Trophoblast cell (in vitro differentiated cells and primary cell): ENCODE measurements around the gene NOX5.

Source experiments
- DNase-seq, 2 donors: peaks; one replicate each; pipeline ENCODE4 v3.0.0-alpha.2; 2016
- H2AFZ ChIP-seq: 2 replicates; pipeline ENCODE4 v1.6.1; 2013; ENCODE audit warnings: low read length, moderate library complexity, mild to moderate bottlenecking; ENCODE audit not compliant: insufficient read depth, poor library complexity
- H2AK5ac ChIP-seq: 2 replicates; pipeline ENCODE4 v1.6.1; 2013; ENCODE audit warnings: mild to moderate bottlenecking, low read length
- H2BK120ac ChIP-seq: 2 replicates; pipeline ENCODE4 v1.6.1; 2013; ENCODE audit warnings: low read length, mild to moderate bottlenecking, moderate library complexity; ENCODE audit not compliant: insufficient read depth, poor library complexity
- H2BK12ac ChIP-seq: 2 replicates; pipeline ENCODE4 v1.6.1; 2013; ENCODE audit warnings: mild to moderate bottlenecking, low read length, moderate library complexity
- H2BK5ac ChIP-seq: 2 replicates; pipeline ENCODE4 v1.6.1; 2013; ENCODE audit warnings: low read length, low read depth, moderate library complexity, mild to moderate bottlenecking; ENCODE audit not compliant: poor library complexity
- H3K14ac ChIP-seq: 2 replicates; pipeline ENCODE4 v1.6.1; 2013; ENCODE audit warnings: mild to moderate bottlenecking, low read length
- H3K18ac ChIP-seq: 2 replicates; pipeline ENCODE4 v1.6.1; 2013; ENCODE audit warnings: mild to moderate bottlenecking, low read length
- H3K23ac ChIP-seq: 2 replicates; pipeline ENCODE4 v1.6.1; 2013; ENCODE audit warnings: low read length
- H3K27ac ChIP-seq: 2 replicates; pipeline ENCODE4 v1.5.1; 2013; ENCODE audit warnings: low read depth, mild to moderate bottlenecking, inconsistent platforms, low read length, moderate library complexity
- H3K27me3 ChIP-seq: 2 replicates; pipeline ENCODE4 v1.6.1; 2013; ENCODE audit warnings: inconsistent platforms, mild to moderate bottlenecking, low read length, moderate library complexity; ENCODE audit not compliant: insufficient read depth
- H3K36me3 ChIP-seq, 2 experiments: 1 replicate in 1 of 2; 2 replicates in 1 of 2; pipeline ENCODE4 v1.6.1; 2013; ENCODE audit warnings: low read length in 2 of 2, mild to moderate bottlenecking in 2 of 2, moderate library complexity in 1 of 2; ENCODE audit not compliant: insufficient read depth in 2 of 2, control insufficient read depth in 1 of 2
- H3K4ac ChIP-seq: 2 replicates; pipeline ENCODE4 v1.6.1; 2013; ENCODE audit warnings: low read depth, mild to moderate bottlenecking, low read length, moderate library complexity
- H3K4me1 ChIP-seq, 2 experiments: 1 replicate in 1 of 2; 2 replicates in 1 of 2; pipeline ENCODE4 v1.6.1; 2013; ENCODE audit warnings: low read length in 2 of 2, mild to moderate bottlenecking in 2 of 2, moderate library complexity in 1 of 2; ENCODE audit not compliant: insufficient read depth in 2 of 2, control insufficient read depth in 1 of 2
- H3K4me2 ChIP-seq: 2 replicates; pipeline ENCODE4 v1.6.1; 2013; ENCODE audit warnings: inconsistent platforms, mild to moderate bottlenecking, low read length, moderate library complexity
- H3K4me3 ChIP-seq: 2 replicates; pipeline ENCODE4 v1.5.1; 2013; ENCODE audit warnings: mild to moderate bottlenecking, low read depth, low read length, inconsistent platforms
- H3K79me1 ChIP-seq: one replicate; pipeline ENCODE4 v1.6.1; 2013; ENCODE audit warnings: low read length
- H3K79me2 ChIP-seq: 2 replicates; pipeline ENCODE4 v1.6.1; 2013; ENCODE audit warnings: low read length, mild to moderate bottlenecking; ENCODE audit not compliant: control insufficient read depth, insufficient read depth, poor library complexity
- H3K9ac ChIP-seq: 2 replicates; pipeline ENCODE4 v1.6.1; 2013; ENCODE audit warnings: mild to moderate bottlenecking, low read length
- H3K9me3 ChIP-seq: 2 replicates; pipeline ENCODE4 v1.6.1; 2013; ENCODE audit warnings: low read depth, mild to moderate bottlenecking, control low read depth, inconsistent platforms, low read length; ENCODE audit not compliant: insufficient read depth
- H4K12ac ChIP-seq: 2 replicates; pipeline ENCODE4 v1.6.1; 2013; ENCODE audit warnings: low read depth, mild to moderate bottlenecking, low read length, moderate library complexity
- H4K8ac ChIP-seq: 2 replicates; pipeline ENCODE4 v1.6.1; 2013; ENCODE audit warnings: low read depth, mild to moderate bottlenecking, low read length, moderate library complexity
- H4K91ac ChIP-seq: one replicate; pipeline ENCODE4 v1.6.1; 2013; ENCODE audit warnings: low read depth, mild to moderate bottlenecking, low read length, moderate library complexity
- WGBS: extraction: QIAGEN DNeasy Blood & Tissue Kit; methylation state at CpG from one replicate; pipeline ENCODE4 v1.1.7; 2013; ENCODE audit warnings: missing lambda C conversion rate; ENCODE audit not compliant: insufficient read length, insufficient coverage; ENCODE audit errors: extremely low coverage; 5-methylcytosine and 5-hydroxymethylcytosine counted together

The NOX5 gene

DNA sequence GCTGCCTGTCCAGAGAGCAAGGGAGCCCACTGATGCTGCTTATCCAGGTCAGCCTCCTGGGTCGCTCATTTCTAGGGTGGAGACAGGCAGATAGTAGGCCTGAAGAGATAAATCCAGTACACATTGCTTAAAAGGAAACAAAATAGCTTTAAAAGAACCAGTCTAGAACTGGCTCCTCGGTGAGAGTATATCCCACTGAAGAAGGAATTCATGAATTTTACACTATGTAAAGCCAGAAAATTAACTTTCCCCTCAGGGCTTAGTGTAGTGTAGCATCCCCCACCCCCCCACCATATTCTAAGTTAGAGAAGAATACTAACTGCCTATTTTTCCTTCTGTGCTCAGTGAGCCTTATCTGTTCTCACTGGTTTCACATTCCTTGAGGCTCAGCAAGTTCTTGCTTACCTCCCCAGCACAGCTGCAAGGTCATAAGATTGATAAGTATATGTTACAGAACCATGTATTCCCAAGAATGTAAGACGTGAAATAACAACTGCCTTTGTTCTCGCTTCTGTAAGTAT lies 30.5 kb upstream of the NOX5 start:
- H3K27me3 ChIP-seq, result no peaks in the 10 kb centered on the region
- no CpG with 5 or more reads among the region's 4 CpGs for WGBS
- peak; percentile 5 to 15 for DNase-seq
- no peaks in the 10 kb centered on the region for H3K79me2 ChIP-seq
- H4K8ac ChIP-seq, result no peak overlapping the region
- H3K4me1 ChIP-seq, result peaks cover 0 to 2% of the 10 kb centered on the region in 2 experiments
- no peak overlapping the region for H2BK5ac ChIP-seq
- H3K9ac ChIP-seq, result no peak overlapping the region
- H2BK120ac ChIP-seq, result no peak overlapping the region
- H3K79me1 ChIP-seq, result no peaks in the 10 kb centered on the region
- H3K23ac ChIP-seq, result no peak overlapping the region
- H2AFZ ChIP-seq, result no peak overlapping the region
- H3K36me3 ChIP-seq, result no peaks in the 10 kb centered on the region
- H3K4ac ChIP-seq, result no peak overlapping the region
- peaks cover 1% of the 10 kb centered on the region for H3K9me3 ChIP-seq
- H3K14ac ChIP-seq, result no peak overlapping the region
- H3K18ac ChIP-seq, result no peak overlapping the region
- H3K4me2 ChIP-seq, result no peak overlapping the region
- H4K91ac ChIP-seq, result no peak overlapping the region
- no peak overlapping the region for H4K12ac ChIP-seq
- H3K4me3 ChIP-seq, result no peak overlapping the region
- H3K27ac ChIP-seq, result no peak overlapping the region
- H2BK12ac ChIP-seq, result no peak overlapping the region
- no peak overlapping the region for H2AK5ac ChIP-seq

- H3K23ac ChIP-seq, result no peak overlapping the region
- H3K4me3 ChIP-seq, result no peak overlapping the region
- no peak overlapping the region for H4K91ac ChIP-seq
- no peak overlapping the region for H3K4ac ChIP-seq
- no peak overlapping the region for H2BK5ac ChIP-seq
- no peak overlapping the region for H3K14ac ChIP-seq
- H4K12ac ChIP-seq, result no peak overlapping the region
- H3K18ac ChIP-seq, result no peak overlapping the region
- no peak overlapping the region for H4K8ac ChIP-seq
- no peak overlapping the region for H2AFZ ChIP-seq
- peaks cover 3% of the 10 kb centered on the region for H3K9me3 ChIP-seq
- no peaks in the 10 kb centered on the region for H3K36me3 ChIP-seq
- H3K79me1 ChIP-seq, result no peaks in the 10 kb centered on the region
- no peak overlapping the region for H3K27ac ChIP-seq
- no CpG with 5 or more reads among the region's 3 CpGs for WGBS
- H3K79me2 ChIP-seq, result no peaks in the 10 kb centered on the region
- H2AK5ac ChIP-seq, result no peak overlapping the region
- H2BK12ac ChIP-seq, result no peak overlapping the region
- DNase-seq, result no peak
- H2BK120ac ChIP-seq, result no peak overlapping the region
- no peak overlapping the region for H3K9ac ChIP-seq
- no peak overlapping the region for H3K4me2 ChIP-seq
- H3K27me3 ChIP-seq, result no peaks in the 10 kb centered on the region
- peaks cover 0 to 2% of the 10 kb centered on the region in 2 experiments for H3K4me1 ChIP-seq
Measured at GRCh38 chr15:68984586-68984985, 29.9 kb upstream of the NOX5 start.

GRCh38 chr15:68985361-68985891 lies 29.1 kb upstream of the NOX5 start:
- H3K14ac ChIP-seq, result no peak overlapping the region
- H2BK5ac ChIP-seq, result no peak overlapping the region
- no peak overlapping the region for H4K12ac ChIP-seq
- no peak overlapping the region for H3K23ac ChIP-seq
- H4K8ac ChIP-seq, result no peak overlapping the region
- no peaks in the 10 kb centered on the region for H3K36me3 ChIP-seq
- H2BK120ac ChIP-seq, result no peak overlapping the region
- no peak overlapping the region for H3K27ac ChIP-seq
- no peak for DNase-seq
- no peak overlapping the region for H3K4me3 ChIP-seq
- H3K79me2 ChIP-seq, result no peaks in the 10 kb centered on the region
- H2BK12ac ChIP-seq, result no peak overlapping the region
- H3K4me1 ChIP-seq, result peaks cover 0 to 2% of the 10 kb centered on the region in 2 experiments
- H2AK5ac ChIP-seq, result peak overlapping the region; percentile 26
- no peak overlapping the region for H4K91ac ChIP-seq
- no peak overlapping the region for H2AFZ ChIP-seq
- peaks cover 4% of the 10 kb centered on the region for H3K9me3 ChIP-seq
- H3K4ac ChIP-seq, result no peak overlapping the region
- H3K27me3 ChIP-seq, result no peaks in the 10 kb centered on the region
- no CpG with 5 or more reads among the region's 5 CpGs for WGBS
- H3K79me1 ChIP-seq, result no peaks in the 10 kb centered on the region
- no peak overlapping the region for H3K18ac ChIP-seq
- H3K4me2 ChIP-seq, result no peak overlapping the region
- H3K9ac ChIP-seq, result no peak overlapping the region

DNA sequence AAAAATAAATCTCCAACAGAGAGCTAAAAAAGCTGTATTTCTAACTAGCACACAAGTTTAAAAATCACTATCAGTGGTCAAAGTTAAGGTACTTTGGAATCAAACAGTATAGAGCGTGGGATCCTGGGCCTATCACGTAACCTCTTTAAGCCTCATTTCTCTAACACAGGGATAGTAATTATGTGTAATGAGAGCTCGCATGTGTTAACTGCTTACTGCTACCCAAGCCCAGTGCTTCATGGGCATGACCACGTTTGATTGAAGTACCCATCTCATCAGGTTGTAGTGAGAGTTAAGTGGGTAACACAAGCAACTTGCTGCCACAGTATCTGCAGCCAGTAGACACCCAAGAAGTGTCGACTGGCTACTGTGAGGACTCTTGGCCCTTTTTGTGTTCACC lies 28.2 kb upstream of the NOX5 start:
- H3K36me3 ChIP-seq, result no peaks in the 10 kb centered on the region
- H3K9me3 ChIP-seq, result peaks cover 4% of the 10 kb centered on the region
- no peak overlapping the region for H4K91ac ChIP-seq
- H4K12ac ChIP-seq, result no peak overlapping the region
- no peak overlapping the region for H2AFZ ChIP-seq
- no peak overlapping the region for H3K23ac ChIP-seq
- no peak overlapping the region for H3K4me2 ChIP-seq
- H2BK120ac ChIP-seq, result no peak overlapping the region
- no peak overlapping the region for H2BK12ac ChIP-seq
- no peaks in the 10 kb centered on the region for H3K79me2 ChIP-seq
- no peak for DNase-seq
- no peak overlapping the region for H3K18ac ChIP-seq
- H3K4me3 ChIP-seq, result no peak overlapping the region
- H3K9ac ChIP-seq, result no peak overlapping the region
- H4K8ac ChIP-seq, result no peak overlapping the region
- H3K79me1 ChIP-seq, result no peaks in the 10 kb centered on the region
- H2BK5ac ChIP-seq, result no peak overlapping the region
- H3K27me3 ChIP-seq, result no peaks in the 10 kb centered on the region
- H3K4ac ChIP-seq, result no peak overlapping the region
- no peak overlapping the region for H3K14ac ChIP-seq
- no peak overlapping the region for H3K27ac ChIP-seq
- peaks cover 0 to 2% of the 10 kb centered on the region in 2 experiments for H3K4me1 ChIP-seq
- no CpG with 5 or more reads among the region's 5 CpGs for WGBS
- no peak overlapping the region for H2AK5ac ChIP-seq
